SU-DHL-6 (cell line): ENCODE measurements around the gene C17orf113.

Experiments used
- EZH2phosphoT487 ChIP-seq: fragments of 200-600 bp; sonication (generic), shearing (Covaris generic); conservative IDR thresholded peaks from 2 replicates; pipeline ENCODE4 v1.6.1; 2018; ENCODE audit warnings: mild to moderate bottlenecking, antibody characterized with exemption, low read length, moderate library complexity, mixed read lengths
- TF ChIP-seq, protein P1 (sequence below): fragments of 200-600 bp; sonication (generic); IDR thresholded peaks from one replicate; pipeline ENCODE4 v1.5.1; 2017; ENCODE audit warnings: antibody characterized with exemption, mild to moderate bottlenecking, low read length, moderate library complexity; ENCODE audit not compliant: insufficient read depth, poor library complexity, severe bottlenecking

DNA sequence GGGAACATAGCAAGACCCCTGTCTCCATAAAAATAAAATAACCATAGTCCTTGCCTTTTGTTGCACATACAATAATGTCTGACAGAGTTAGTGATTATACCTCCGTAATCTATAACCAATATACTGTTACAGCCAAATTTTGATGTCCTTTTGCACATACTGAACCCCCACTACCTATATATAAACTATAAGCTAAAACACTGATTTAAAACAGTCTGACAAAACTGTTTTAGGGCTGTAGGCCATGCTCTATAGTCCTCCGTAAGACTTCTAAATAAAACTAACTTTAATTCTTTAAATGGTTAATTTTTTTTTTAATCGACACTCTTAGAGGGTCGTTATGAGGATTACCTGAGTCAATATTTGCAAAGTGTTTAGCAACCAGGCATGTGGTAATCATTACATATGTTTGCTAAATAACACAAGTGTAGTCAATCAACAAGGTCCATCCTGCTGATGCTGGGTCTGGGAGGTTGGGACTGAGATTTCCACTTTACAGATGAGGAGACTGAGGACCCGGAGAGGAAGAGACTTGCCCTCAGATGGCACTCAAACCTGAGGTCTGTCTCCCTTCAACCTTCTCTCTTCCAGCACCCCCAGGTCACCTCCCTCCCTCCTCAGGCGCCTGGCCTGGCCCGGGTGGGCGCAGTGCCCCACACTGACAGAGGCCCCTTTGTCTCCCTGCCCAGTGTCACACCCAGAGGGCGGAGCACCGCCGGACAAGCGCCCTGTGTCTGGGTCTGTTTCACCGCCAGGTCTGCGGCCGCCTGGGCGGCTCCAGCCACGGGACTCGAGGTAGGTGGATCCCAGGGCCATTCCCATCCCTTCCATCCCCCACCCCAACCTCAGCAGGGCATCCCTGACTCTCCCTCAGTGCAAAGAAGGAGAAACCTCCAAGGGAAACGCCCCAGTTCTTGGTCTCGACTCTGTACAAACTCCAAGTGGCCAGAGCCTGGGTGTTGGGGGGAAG, 37.6 kb upstream of the C17orf113 start:
- TF ChIP-seq, protein P1, sequence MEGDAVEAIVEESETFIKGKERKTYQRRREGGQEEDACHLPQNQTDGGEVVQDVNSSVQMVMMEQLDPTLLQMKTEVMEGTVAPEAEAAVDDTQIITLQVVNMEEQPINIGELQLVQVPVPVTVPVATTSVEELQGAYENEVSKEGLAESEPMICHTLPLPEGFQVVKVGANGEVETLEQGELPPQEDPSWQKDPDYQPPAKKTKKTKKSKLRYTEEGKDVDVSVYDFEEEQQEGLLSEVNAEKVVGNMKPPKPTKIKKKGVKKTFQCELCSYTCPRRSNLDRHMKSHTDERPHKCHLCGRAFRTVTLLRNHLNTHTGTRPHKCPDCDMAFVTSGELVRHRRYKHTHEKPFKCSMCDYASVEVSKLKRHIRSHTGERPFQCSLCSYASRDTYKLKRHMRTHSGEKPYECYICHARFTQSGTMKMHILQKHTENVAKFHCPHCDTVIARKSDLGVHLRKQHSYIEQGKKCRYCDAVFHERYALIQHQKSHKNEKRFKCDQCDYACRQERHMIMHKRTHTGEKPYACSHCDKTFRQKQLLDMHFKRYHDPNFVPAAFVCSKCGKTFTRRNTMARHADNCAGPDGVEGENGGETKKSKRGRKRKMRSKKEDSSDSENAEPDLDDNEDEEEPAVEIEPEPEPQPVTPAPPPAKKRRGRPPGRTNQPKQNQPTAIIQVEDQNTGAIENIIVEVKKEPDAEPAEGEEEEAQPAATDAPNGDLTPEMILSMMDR = no peak
- TF ChIP-seq EZH2phosphoT487 = no peak
